ENCODE measurements around the gene IL1A. TPM values are rescaled to one million over a fixed set of nuclear protein-coding genes. Genes with fewer than 3 reads are reported as not detected.
"Not testable (repeated sequence)": the region's sequence is repeated elsewhere in the genome, so short reads cannot be mapped to it uniquely, and the experiment has no call there.

The IL1A gene
- polyA plus RNA-seq (2013, experiment 1 of 2), result 0.50 TPM
- 0.89 TPM for polyA plus RNA-seq (2013, experiment 2 of 2)

DNA sequence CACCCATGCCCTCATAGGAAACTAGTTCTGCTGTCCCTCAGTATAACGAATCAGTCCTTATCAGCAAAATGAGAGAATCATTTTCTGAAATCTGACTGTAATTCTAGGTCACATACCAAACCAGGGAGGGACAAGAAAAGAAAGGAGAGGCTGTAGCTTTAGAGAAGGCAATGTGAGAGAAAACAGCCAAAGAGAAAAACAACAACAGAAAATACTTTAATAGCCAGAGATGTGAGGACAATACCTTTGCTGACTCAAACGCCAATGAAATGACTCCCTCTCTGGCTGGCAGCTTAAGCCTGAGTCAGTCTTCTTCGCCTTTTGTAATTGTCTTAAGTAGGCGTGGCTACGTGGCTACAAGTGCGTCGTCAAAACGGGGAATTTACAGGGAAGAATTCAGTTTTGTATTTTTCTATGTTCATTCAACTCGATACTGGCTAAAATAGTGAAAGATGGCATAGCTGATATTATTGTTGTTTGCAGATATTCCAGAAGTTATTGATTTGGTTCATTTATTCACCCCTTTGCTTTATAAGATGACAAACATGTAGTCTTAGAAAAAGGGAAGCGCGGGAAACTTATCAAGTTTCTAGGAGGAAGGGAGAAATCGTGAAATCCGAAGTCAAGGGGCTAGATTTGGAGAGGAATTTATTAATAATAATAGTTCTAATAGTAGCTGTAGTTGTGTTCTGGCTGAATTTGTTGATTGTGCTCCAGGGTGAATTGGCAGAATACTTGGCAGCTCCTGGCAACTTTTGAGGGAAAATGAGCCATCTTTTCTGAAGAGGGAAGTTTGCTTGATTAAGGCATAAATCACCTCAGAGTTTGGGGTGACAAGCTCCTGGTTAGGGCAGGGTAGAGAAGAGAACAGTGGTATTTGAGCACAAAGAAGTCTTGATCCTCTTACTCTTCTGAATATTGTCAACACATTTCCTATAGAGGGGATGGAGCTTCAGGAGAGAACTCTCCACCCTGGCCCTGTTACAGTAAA, at the start of gene IL1A:
IL1A (minus strand) TSS at position 295 of the 991 bp plus-strand sequence. CDS start 723 bp downstream, outside the sequence.
- WGBS, result 25% methylated on average over 13 of the region's 13 CpGs
- no peaks in the 10 kb centered on the region for H3K9me3 ChIP-seq (ENCODE audit: insufficient read depth, low read depth, low read length)
- no peaks in the 10 kb centered on the region for H3K36me3 ChIP-seq (ENCODE audit: insufficient read depth, low read length)
- peaks cover 21% of the 10 kb centered on the region for H3K4me1 ChIP-seq (ENCODE audit: insufficient read depth, low read length)
- peak within 1 kb of the TSS; percentile 26; the same call in 1 of the 2 replicates for H3K27ac ChIP-seq (ENCODE audit: low read depth, low read length)
- H3K9ac ChIP-seq (ENCODE audit: low read depth, low read length), result no peak within 1 kb of the TSS
- H3K4me3 ChIP-seq (ENCODE audit: low read length), result peak within 1 kb of the TSS; percentile 38
- no peaks in the 10 kb centered on the region for H3K27me3 ChIP-seq (ENCODE audit: insufficient read depth, low read length)

GRCh38 chr2:112833976-112834375, 49.7 kb upstream of the IL1A start:
- H3K27ac ChIP-seq (ENCODE audit: low read depth, low read length), result no peak overlapping the region

DNA sequence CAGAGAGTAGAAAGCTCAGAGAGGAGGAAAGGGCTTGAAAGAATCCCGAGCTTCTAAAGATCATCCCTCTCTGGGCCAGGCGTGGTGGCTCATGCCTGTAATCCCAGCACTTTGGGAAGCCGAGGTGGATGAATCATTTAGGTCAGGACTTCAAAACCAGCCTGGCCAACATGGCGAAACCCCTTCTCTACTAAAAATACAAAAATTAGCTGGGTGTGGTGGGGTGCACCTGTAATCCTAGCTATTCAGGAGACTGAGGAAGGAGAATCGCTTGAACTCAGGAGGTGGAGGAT, 49.3 kb upstream of the IL1A start:
- H3K27me3 ChIP-seq (ENCODE audit: insufficient read depth, low read length); H3K4me1 ChIP-seq (ENCODE audit: insufficient read depth, low read length); H3K4me3 ChIP-seq (ENCODE audit: low read length); H3K9me3 ChIP-seq (ENCODE audit: insufficient read depth, low read depth, low read length); H3K27ac ChIP-seq (ENCODE audit: low read depth, low read length); H3K9ac ChIP-seq (ENCODE audit: low read depth, low read length); H3K36me3 ChIP-seq (ENCODE audit: insufficient read depth, low read length): not testable (repeated sequence)
- WGBS, result 97% methylated on average over 4 of the region's 5 CpGs

More at GRCh38 chr2:112833976-112834375, 49.7 kb upstream of the IL1A start:
- Histone ChIP-seq H3K36me3 (ENCODE audit: insufficient read depth, low read length) (no peaks in the 10 kb centered on the region), H3K27me3 (ENCODE audit: insufficient read depth, low read length) (no peaks in the 10 kb centered on the region), H3K4me1 (ENCODE audit: insufficient read depth, low read length) (no peaks in the 10 kb centered on the region), H3K4me3 (ENCODE audit: low read length) (no peak overlapping the region), H3K9me3 (ENCODE audit: insufficient read depth, low read depth, low read length) (no peaks in the 10 kb centered on the region), H3K9ac (ENCODE audit: low read depth, low read length) (no peak overlapping the region)

DNA sequence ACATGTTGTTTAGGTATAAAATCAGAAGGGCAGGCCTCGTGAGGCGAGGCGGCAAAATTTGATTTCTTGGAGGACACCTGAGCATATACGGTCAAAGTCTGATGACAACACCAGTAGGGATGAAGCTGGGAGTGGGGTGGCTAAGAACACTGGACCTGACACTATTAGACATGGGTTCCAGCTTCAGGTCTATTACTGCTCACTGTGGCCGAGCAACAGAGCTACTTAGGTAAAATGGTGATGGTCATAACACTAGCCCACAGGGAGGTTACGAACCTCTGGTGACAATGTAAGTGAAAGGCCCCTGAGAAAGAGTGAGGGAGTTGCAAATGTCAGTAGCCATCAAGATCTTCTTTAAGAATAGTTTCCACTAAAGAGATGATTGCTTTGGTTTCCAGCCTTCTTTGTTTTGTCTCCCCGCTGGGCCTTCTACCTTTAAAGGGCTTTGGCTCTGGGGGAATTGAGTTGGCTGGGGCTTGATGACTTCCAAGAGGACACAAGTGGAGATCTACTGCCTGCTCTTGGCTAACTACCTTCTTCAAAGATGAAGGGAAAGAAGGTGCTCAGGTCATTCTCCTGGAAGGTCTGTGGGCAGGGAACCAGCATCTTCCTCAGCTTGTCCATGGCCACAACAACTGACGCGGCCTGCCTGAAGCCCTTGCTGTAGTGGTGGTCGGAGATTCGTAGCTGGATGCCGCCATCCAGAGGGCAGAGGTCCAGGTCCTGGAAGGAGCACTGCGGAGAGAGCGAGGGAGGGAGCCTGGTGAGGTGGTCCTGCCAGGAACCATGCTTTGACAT, 48.7 kb upstream of the IL1A start:
- H3K27me3 ChIP-seq (ENCODE audit: insufficient read depth, low read length), result no peaks in the 10 kb centered on the region
- no peak overlapping the region for H3K9ac ChIP-seq (ENCODE audit: low read depth, low read length)
- 91% methylated on average over 14 of the region's 14 CpGs for WGBS
- no peaks in the 10 kb centered on the region for H3K4me1 ChIP-seq (ENCODE audit: insufficient read depth, low read length)
- H3K36me3 ChIP-seq (ENCODE audit: insufficient read depth, low read length), result no peaks in the 10 kb centered on the region
- H3K27ac ChIP-seq (ENCODE audit: low read depth, low read length), result no peak overlapping the region
- no peak overlapping the region for H3K4me3 ChIP-seq (ENCODE audit: low read length)
- no peaks in the 10 kb centered on the region for H3K9me3 ChIP-seq (ENCODE audit: insufficient read depth, low read depth, low read length)

- Histone ChIP-seq H3K4me1 (ENCODE audit: insufficient read depth, low read length) (no peaks in the 10 kb centered on the region), H3K4me3 (ENCODE audit: low read length) (no peak overlapping the region), H3K9me3 (ENCODE audit: insufficient read depth, low read depth, low read length) (no peaks in the 10 kb centered on the region), H3K36me3 (ENCODE audit: insufficient read depth, low read length) (no peaks in the 10 kb centered on the region), H3K9ac (ENCODE audit: low read depth, low read length) (no peak overlapping the region), H3K27ac (ENCODE audit: low read depth, low read length) (no peak overlapping the region), H3K27me3 (ENCODE audit: insufficient read depth, low read length) (no peaks in the 10 kb centered on the region)
- WGBS, result 95% methylated on average over 15 of the region's 15 CpGs
These were observed 47.9 kb upstream of the IL1A start for GRCh38 chr2:112831946-112832840.

DNA sequence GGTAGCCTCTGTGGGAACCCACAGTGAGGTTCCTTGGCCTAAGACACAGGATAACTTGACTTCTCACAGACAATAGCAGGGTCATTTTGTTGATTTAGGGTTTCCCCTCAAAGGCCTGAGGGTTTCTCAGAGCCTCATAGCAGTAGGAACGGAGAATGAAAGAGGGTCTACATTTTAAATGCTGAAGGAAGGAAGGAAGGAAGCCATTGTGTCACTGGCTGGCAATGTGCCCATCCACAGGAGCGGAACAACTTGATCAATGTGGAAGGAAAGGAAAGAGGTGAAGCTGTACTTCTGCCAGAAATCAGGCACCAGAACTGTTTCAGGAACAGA, 47.2 kb upstream of the IL1A start:
- H3K4me1 ChIP-seq (ENCODE audit: insufficient read depth, low read length), result no peaks in the 10 kb centered on the region
- no peaks in the 10 kb centered on the region for H3K27me3 ChIP-seq (ENCODE audit: insufficient read depth, low read length)
- no peak overlapping the region for H3K27ac ChIP-seq (ENCODE audit: low read depth, low read length)
- no peak overlapping the region for H3K9ac ChIP-seq (ENCODE audit: low read depth, low read length)
- no peaks in the 10 kb centered on the region for H3K9me3 ChIP-seq (ENCODE audit: insufficient read depth, low read depth, low read length)
- 90% methylated on average over 2 of the region's 2 CpGs for WGBS
- no peaks in the 10 kb centered on the region for H3K36me3 ChIP-seq (ENCODE audit: insufficient read depth, low read length)
- H3K4me3 ChIP-seq (ENCODE audit: low read length), result no peak overlapping the region

DNA sequence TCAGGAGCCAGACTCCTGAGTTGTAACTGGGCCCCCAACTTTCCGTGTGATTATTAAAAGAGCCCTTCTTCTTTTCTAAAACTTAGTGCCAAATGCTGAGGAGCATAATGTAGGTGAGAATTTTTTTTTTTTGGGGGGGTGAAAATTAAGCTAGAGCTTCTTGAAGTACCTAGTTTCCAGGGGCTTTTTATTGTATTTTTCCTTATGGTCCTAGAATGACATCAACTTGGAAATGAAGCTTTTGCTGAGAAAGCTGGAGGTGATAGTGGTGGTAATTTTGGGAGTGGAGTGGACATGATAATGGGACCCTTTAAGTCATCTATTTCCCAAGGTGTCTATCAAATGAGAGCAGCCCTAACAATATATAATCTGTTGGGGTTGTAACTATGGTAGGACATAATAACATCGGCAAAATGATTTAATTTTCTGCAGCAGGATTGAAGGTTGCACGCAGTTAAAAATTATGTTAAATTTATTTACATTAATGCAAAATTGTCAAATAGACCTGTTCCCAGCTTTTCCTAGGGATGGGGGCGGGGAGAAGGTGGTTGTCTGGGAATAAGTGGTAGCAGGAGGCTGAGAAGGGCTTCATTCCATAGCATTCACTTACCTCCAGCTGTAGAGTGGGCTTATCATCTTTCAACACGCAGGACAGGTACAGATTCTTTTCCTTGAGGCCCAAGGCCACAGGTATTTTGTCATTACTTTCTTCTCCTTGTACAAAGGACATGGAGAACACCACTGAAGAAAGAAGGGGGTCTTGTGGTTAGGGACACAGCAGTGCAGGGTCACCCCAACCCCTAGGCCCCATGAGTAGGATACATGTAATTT, 46.6 kb upstream of the IL1A start:
- Histone ChIP-seq H3K9ac (ENCODE audit: low read depth, low read length) (no peak overlapping the region), H3K27me3 (ENCODE audit: insufficient read depth, low read length) (no peaks in the 10 kb centered on the region), H3K4me1 (ENCODE audit: insufficient read depth, low read length) (no peaks in the 10 kb centered on the region), H3K4me3 (ENCODE audit: low read length) (no peak overlapping the region), H3K9me3 (ENCODE audit: insufficient read depth, low read depth, low read length) (no peaks in the 10 kb centered on the region), H3K36me3 (ENCODE audit: insufficient read depth, low read length) (no peaks in the 10 kb centered on the region), H3K27ac (ENCODE audit: low read depth, low read length) (no peak overlapping the region)
- 70% methylated on average over 2 of the region's 5 CpGs for WGBS

DNA sequence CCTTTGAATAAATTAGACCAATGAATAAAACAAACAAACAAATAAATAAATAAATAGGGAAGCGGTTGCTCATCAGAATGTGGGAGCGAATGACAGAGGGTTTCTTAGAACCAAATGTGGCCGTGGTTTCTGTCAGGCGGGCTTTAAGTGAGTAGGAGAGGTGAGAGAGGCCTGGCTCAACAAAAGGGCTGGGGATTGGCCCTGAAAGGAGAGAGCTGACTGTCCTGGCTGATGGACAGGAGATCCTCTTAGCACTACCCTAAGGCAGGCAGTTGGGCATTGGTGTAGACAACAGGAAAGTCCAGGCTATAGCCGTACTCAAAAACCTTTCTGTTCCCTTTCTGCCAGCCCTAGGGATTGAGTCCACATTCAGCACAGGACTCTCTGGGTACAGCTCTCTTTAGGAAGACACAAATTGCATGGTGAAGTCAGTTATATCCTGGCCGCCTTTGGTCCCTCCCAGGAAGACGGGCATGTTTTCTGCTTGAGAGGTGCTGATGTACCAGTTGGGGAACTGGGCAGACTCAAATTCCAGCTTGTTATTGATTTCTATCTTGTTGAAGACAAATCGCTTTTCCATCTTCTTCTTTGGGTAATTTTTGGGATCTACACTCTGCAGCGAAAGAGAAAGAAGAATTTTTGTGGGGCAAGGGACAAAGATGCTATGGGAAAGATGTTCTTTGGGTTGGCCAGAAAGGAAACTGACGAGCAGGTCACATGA, 45.8 kb upstream of the IL1A start:
- Histone ChIP-seq H3K9ac (ENCODE audit: low read depth, low read length) (no peak overlapping the region), H3K9me3 (ENCODE audit: insufficient read depth, low read depth, low read length) (no peaks in the 10 kb centered on the region), H3K27me3 (ENCODE audit: insufficient read depth, low read length) (no peaks in the 10 kb centered on the region), H3K36me3 (ENCODE audit: insufficient read depth, low read length) (no peaks in the 10 kb centered on the region), H3K4me3 (ENCODE audit: low read length) (no peak overlapping the region), H3K27ac (ENCODE audit: low read depth, low read length) (no peak overlapping the region), H3K4me1 (ENCODE audit: insufficient read depth, low read length) (no peaks in the 10 kb centered on the region)
- 95% methylated on average over 10 of the region's 10 CpGs for WGBS

GRCh38 chr2:112829101-112829960, 45.0 kb upstream of the IL1A start:
- Histone ChIP-seq H3K4me3 (ENCODE audit: low read length) (no peak overlapping the region), H3K36me3 (ENCODE audit: insufficient read depth, low read length) (no peaks in the 10 kb centered on the region), H3K9me3 (ENCODE audit: insufficient read depth, low read depth, low read length) (no peaks in the 10 kb centered on the region), H3K27me3 (ENCODE audit: insufficient read depth, low read length) (no peaks in the 10 kb centered on the region), H3K4me1 (ENCODE audit: insufficient read depth, low read length) (no peaks in the 10 kb centered on the region), H3K27ac (ENCODE audit: low read depth, low read length) (no peak overlapping the region), H3K9ac (ENCODE audit: low read depth, low read length) (no peak overlapping the region)
- WGBS, result 90% methylated on average over 5 of the region's 5 CpGs

Data from HUES64 (cell line).